Measurements from ENCODE around the gene FADS2.

FADS2 gene

GRCh38 chr11:61787928-61788491, 40.1 kb upstream of the FADS2 start:
- peak; percentile 87 for DNase-seq
- H3K27me3 ChIP-seq (ENCODE audit: insufficient read depth, low read depth, severe bottlenecking): no peaks in the 10 kb centered on the region
- H3K36me3 ChIP-seq: peaks cover 55% of the 10 kb centered on the region
- no peak overlapping the region for H3K4me3 ChIP-seq (ENCODE audit: low read depth, low read length)
- TF ChIP-seq CTCF (IDR thresholded peaks at IDR 0.05; ENCODE audit: low read depth, low read length): peak; percentile 88
- no peaks in the 10 kb centered on the region for H3K9me3 ChIP-seq (ENCODE audit: severe bottlenecking)
- H3K27ac ChIP-seq: no peak overlapping the region; the same call in 1 of the 2 replicates

GRCh38 chr11:61791737-61792309, 36.3 kb upstream of the FADS2 start:
- peak; percentile 22; the same call in 1 of the 2 replicates for TF ChIP-seq CTCF (IDR thresholded peaks at IDR 0.05; ENCODE audit: low read depth, low read length)
- Histone ChIP-seq H3K27me3 (ENCODE audit: insufficient read depth, low read depth, severe bottlenecking) (no peaks in the 10 kb centered on the region), H3K36me3 (peaks cover 76% of the 10 kb centered on the region), H3K9me3 (ENCODE audit: severe bottlenecking) (no peaks in the 10 kb centered on the region), H3K4me3 (ENCODE audit: low read depth, low read length) (peak overlapping the region; percentile 98), H3K27ac (peak overlapping the region; percentile 100)
- DNase-seq: peak; percentile 73

GRCh38 chr11:61792310-61793082, 35.6 kb upstream of the FADS2 start, which contains the start of the genes FEN1 and TMEM258:
Gene FEN1 (plus strand): TSS chr11:61792911. CDS start chr11:61795362, 2,451 bp downstream.
Gene TMEM258 (minus strand): TSS chr11:61792599. CDS start chr11:61792558, 41 bp downstream.
- H3K9me3 ChIP-seq (ENCODE audit: severe bottlenecking): no peaks in the 10 kb centered on the region

GRCh38 chr11:61793083-61793828, 34.8 kb upstream of the FADS2 start:
- H3K27ac ChIP-seq: peak overlapping the region; percentile 100
- H3K27me3 ChIP-seq (ENCODE audit: insufficient read depth, low read depth, severe bottlenecking): no peaks in the 10 kb centered on the region
- H3K9me3 ChIP-seq (ENCODE audit: severe bottlenecking): no peaks in the 10 kb centered on the region
- DNase-seq: peak; percentile 40
- H3K4me3 ChIP-seq (ENCODE audit: low read depth, low read length): peak overlapping the region; percentile 98
- no peak for TF ChIP-seq CTCF (IDR thresholded peaks at IDR 0.05; ENCODE audit: low read depth, low read length)
- H3K36me3 ChIP-seq: peaks cover 74% of the 10 kb centered on the region

More at GRCh38 chr11:61792310-61793082, 35.6 kb upstream of the FADS2 start, which contains the start of the genes FEN1 and TMEM258:
- Histone ChIP-seq H3K4me3 (ENCODE audit: low read depth, low read length) (peak within 1 kb of the TSS; percentile 98), H3K27ac (peak within 1 kb of the TSS; percentile 100), H3K36me3 (peaks cover 76% of the 10 kb centered on the region), H3K27me3 (ENCODE audit: insufficient read depth, low read depth, severe bottlenecking) (no peaks in the 10 kb centered on the region)
- TF ChIP-seq CTCF (IDR thresholded peaks at IDR 0.05; ENCODE audit: low read depth, low read length): no peak
- DNase-seq: peak; percentile 93

GRCh38 chr11:61793829-61794204, 34.3 kb upstream of the FADS2 start:
- H3K27me3 ChIP-seq (ENCODE audit: insufficient read depth, low read depth, severe bottlenecking): no peaks in the 10 kb centered on the region
- no peak for TF ChIP-seq CTCF (IDR thresholded peaks at IDR 0.05; ENCODE audit: low read depth, low read length)
- H3K9me3 ChIP-seq (ENCODE audit: severe bottlenecking): no peaks in the 10 kb centered on the region
- H3K27ac ChIP-seq: peak overlapping the region; percentile 100
- DNase-seq: no peak
- peak overlapping the region; percentile 98 for H3K4me3 ChIP-seq (ENCODE audit: low read depth, low read length)
- peaks cover 72% of the 10 kb centered on the region for H3K36me3 ChIP-seq

Data from WERI-Rb-1 (cell line).